ENCODE results near the gene ZNF512. TPM values are rescaled to one million over a fixed set of nuclear protein-coding genes. Genes with fewer than 3 reads are reported as not detected.

Gene ZNF512
- total and polyA plus RNA-seq, 2 donors (not counting 1 experiment from before 2014, with no cell fraction given), result 33.3 to 72.3 TPM

DNA sequence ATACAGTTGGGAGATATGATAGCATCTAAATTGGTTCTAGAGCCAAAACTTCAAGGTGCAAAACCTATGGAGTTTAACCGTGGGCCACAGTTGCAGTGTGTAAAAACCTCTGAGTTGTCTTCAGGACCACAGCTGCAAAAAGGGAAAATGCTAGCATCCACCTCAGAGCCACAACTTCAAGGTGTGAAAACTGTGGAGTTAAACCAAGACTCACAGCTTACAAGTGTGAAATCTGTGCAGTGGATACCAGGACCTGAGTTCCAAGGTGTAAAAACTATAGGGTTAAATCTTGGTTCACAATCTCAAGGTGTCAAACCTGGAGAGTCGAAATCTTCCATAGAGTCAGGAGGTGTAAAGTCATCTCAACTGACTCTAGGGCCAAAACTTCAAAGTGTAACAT lies 10.4 kb upstream of the ZNF512 start:
- H3K4me3 Mint-ChIP-seq, result no peak overlapping the region
- no peak overlapping the region for H2AFZ ChIP-seq (ENCODE audit: insufficient read depth, low read depth, low read length, poor library complexity, severe bottlenecking)
- H3K79me2 ChIP-seq (ENCODE audit: control insufficient read depth, insufficient read depth, low read length), result no peaks in the 10 kb centered on the region
- ATAC-seq (ENCODE audit: low read depth), result no peak
- peaks cover 3% of the 10 kb centered on the region for H3K9me3 Mint-ChIP-seq (ENCODE audit: insufficient read depth)
- peaks cover 33% of the 10 kb centered on the region for H3K27me3 Mint-ChIP-seq
- ChIA-PET POLR2A (no interaction called here), CTCF (no interaction called here)
- no peak overlapping the region for H3K9ac ChIP-seq (ENCODE audit: low read length)
- peaks cover 0 to 26% (median 16%) of the 10 kb centered on the region in 4 experiments for H3K27me3 ChIP-seq (replicated peaks in 1 of 4; ENCODE audit: control extremely low read depth in 1 of 4, control insufficient read depth in 3 of 4, insufficient read depth in 4 of 4, low read length in 3 of 4)
- H3K27ac Mint-ChIP-seq, result no peak overlapping the region
- H3K36me3 ChIP-seq (replicated peaks in 1 of 2; ENCODE audit: control extremely low read depth in 1 of 2, control insufficient read depth in 1 of 2, extremely low read depth in 1 of 2, insufficient read depth in 2 of 2, low read length in 1 of 2), result no peaks in the 10 kb centered on the region
- H4K20me1 ChIP-seq (ENCODE audit: control insufficient read depth, insufficient read depth, low read length, poor library complexity, severe bottlenecking), result no peaks in the 10 kb centered on the region
- intact Hi-C loops (cut with micrococcal nuclease), result no loop called here
- H3K4me1 Mint-ChIP-seq, result no peaks in the 10 kb centered on the region
- H3K27ac ChIP-seq (ENCODE audit: low read length in 2 of 2), result no peak overlapping the region
- 58% methylated on average over 2 of the region's 2 CpGs for WGBS (ENCODE audit: insufficient coverage)
- H3K9me3 ChIP-seq (ENCODE audit: control extremely low read depth in 1 of 3, control insufficient read depth in 2 of 3, insufficient read depth in 1 of 3, low read length in 2 of 3), result peaks cover 0 to 3% (median 2%) of the 10 kb centered on the region in 3 donors
- no peak for DNase-seq
- no peak for TF ChIP-seq EZH2 (IDR thresholded peaks at IDR 0.05; ENCODE audit: borderline replicate concordance, insufficient read depth, low read depth, low read length, poor library complexity, severe bottlenecking)
- TF ChIP-seq, protein P1, sequence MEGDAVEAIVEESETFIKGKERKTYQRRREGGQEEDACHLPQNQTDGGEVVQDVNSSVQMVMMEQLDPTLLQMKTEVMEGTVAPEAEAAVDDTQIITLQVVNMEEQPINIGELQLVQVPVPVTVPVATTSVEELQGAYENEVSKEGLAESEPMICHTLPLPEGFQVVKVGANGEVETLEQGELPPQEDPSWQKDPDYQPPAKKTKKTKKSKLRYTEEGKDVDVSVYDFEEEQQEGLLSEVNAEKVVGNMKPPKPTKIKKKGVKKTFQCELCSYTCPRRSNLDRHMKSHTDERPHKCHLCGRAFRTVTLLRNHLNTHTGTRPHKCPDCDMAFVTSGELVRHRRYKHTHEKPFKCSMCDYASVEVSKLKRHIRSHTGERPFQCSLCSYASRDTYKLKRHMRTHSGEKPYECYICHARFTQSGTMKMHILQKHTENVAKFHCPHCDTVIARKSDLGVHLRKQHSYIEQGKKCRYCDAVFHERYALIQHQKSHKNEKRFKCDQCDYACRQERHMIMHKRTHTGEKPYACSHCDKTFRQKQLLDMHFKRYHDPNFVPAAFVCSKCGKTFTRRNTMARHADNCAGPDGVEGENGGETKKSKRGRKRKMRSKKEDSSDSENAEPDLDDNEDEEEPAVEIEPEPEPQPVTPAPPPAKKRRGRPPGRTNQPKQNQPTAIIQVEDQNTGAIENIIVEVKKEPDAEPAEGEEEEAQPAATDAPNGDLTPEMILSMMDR (IDR thresholded peaks at IDR 0.05), result no peak
- no peaks in the 10 kb centered on the region for H3K4me1 ChIP-seq (ENCODE audit: control insufficient read depth in 2 of 2, insufficient read depth in 2 of 2, low read length in 2 of 2)
- H3K4me2 ChIP-seq (replicated peaks; ENCODE audit: low read depth, low read length, poor library complexity, severe bottlenecking), result no peak overlapping the region
- no peak overlapping the region for H3K4me3 ChIP-seq (ENCODE audit: control extremely low read depth in 1 of 5, extremely low read depth in 1 of 5, insufficient read depth in 1 of 5, low read depth in 2 of 5, low read length in 4 of 5)

DNA sequence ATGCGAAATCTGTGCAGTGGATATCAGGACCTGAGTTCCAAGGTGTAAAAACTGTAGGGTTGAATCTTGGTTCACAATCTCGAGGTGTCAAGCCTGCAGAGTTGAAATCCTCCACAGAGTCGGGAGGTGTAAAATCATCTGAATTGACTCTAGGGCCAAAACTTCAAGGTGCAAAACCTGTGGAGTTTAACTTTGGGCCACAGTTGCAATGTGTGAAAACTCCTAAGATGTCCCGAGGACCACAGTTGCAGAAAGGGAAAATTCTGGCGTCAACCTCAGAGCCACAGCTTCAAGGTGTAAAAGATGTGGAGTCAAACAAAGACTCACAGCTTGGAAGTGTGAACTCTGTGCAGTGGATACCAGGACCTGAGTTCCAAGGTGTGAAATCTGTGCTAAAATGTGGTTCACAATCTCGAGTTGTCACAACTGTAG lies 9.8 kb upstream of the ZNF512 start:
- Histone ChIP-seq H3K9ac (ENCODE audit: low read length) (no peak overlapping the region), H2AFZ (ENCODE audit: insufficient read depth, low read depth, low read length, poor library complexity, severe bottlenecking) (no peak overlapping the region), H3K36me3 (replicated peaks in 1 of 2; ENCODE audit: control extremely low read depth in 1 of 2, control insufficient read depth in 1 of 2, extremely low read depth in 1 of 2, insufficient read depth in 2 of 2, low read length in 1 of 2) (no peaks in the 10 kb centered on the region), H3K79me2 (ENCODE audit: control insufficient read depth, insufficient read depth, low read length) (no peaks in the 10 kb centered on the region), H3K27me3 (replicated peaks in 1 of 4; ENCODE audit: control extremely low read depth in 1 of 4, control insufficient read depth in 3 of 4, insufficient read depth in 4 of 4, low read length in 3 of 4) (peaks cover 0 to 22% (median 12%) of the 10 kb centered on the region in 4 experiments), H3K9me3 (ENCODE audit: control extremely low read depth in 1 of 3, control insufficient read depth in 2 of 3, insufficient read depth in 1 of 3, low read length in 2 of 3) (peaks cover 0 to 2% (median 2%) of the 10 kb centered on the region in 3 donors), H3K4me2 (replicated peaks; ENCODE audit: low read depth, low read length, poor library complexity, severe bottlenecking) (no peak overlapping the region), H3K27ac (ENCODE audit: low read length in 2 of 2) (no peak overlapping the region), H4K20me1 (ENCODE audit: control insufficient read depth, insufficient read depth, low read length, poor library complexity, severe bottlenecking) (no peaks in the 10 kb centered on the region), H3K4me3 (ENCODE audit: control extremely low read depth in 1 of 5, extremely low read depth in 1 of 5, insufficient read depth in 1 of 5, low read depth in 2 of 5, low read length in 4 of 5) (no peak overlapping the region), H3K4me1 (ENCODE audit: control insufficient read depth in 2 of 2, insufficient read depth in 2 of 2, low read length in 2 of 2) (no peaks in the 10 kb centered on the region)
- TF ChIP-seq EZH2 (IDR thresholded peaks at IDR 0.05; ENCODE audit: borderline replicate concordance, insufficient read depth, low read depth, low read length, poor library complexity, severe bottlenecking), result no peak
- TF ChIP-seq, protein P1 (IDR thresholded peaks at IDR 0.05), result no peak
- intact Hi-C loops (cut with micrococcal nuclease), result no loop called here
- CTCF ChIA-PET, result no interaction called here
- H3K9me3 Mint-ChIP-seq (ENCODE audit: insufficient read depth), result peaks cover 3% of the 10 kb centered on the region
- ATAC-seq (ENCODE audit: low read depth) (no peak), DNase-seq (no peak)
- H3K4me1 Mint-ChIP-seq, result no peaks in the 10 kb centered on the region
- POLR2A ChIA-PET, result no interaction called here
- H3K27me3 Mint-ChIP-seq, result peaks cover 34% of the 10 kb centered on the region
- H3K4me3 Mint-ChIP-seq, result no peak overlapping the region
- H3K27ac Mint-ChIP-seq, result no peak overlapping the region
- 93% methylated on average over 5 of the region's 6 CpGs for WGBS (ENCODE audit: insufficient coverage)

Measured in B cell (primary cell).